GM04503 (cell line): Measurements from ENCODE around the gene SOX21.

Experiments
- DNase-seq: peaks from one replicate; pipeline ENCODE4 v3.0.0-alpha.2; 2012; ENCODE audit warnings: low read depth

Gene SOX21

GRCh38 chr13:94709001-94709834, 3.1 kb downstream of the SOX21 start:
- no peak for DNase-seq

DNA sequence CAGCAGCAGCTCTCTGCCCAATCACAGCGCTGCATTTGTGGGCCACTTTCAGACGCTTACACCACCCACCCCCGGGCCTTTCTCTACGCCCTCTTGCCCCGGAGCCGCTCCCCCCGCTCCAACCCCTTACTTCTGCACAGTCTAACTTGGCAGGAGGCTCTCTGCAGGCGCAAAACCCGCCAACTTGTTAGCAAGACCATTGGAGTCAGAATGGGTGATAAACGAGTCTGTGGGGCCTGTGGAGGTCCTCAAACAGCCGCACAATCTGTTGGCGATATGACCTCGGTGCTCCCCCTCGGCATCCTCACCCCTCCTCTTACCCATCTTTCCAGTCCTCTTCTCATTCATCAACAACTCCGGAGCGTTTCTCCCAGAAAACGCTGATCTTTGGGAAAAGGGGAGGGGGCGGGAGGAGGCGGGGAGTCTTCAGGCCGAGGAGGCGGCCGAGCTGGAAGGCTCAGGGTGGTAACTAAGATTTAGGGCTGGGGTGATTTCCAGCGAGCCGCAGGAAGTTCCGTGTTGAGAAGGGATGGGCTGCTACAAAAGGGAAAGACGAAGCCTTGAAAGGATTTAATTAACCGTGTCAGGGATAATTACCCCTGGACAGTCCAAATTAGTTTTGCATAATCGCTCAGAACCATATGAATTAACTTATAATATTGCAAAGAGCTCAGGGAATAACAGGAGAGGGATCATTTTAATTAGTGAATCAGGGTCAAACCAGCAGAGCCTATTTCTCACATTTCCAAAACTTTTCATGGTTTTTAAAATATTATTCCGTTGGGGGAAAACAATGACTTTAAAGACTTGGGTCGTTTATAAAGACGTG, 4.1 kb downstream of the SOX21 start:
- no peak for DNase-seq

DNA sequence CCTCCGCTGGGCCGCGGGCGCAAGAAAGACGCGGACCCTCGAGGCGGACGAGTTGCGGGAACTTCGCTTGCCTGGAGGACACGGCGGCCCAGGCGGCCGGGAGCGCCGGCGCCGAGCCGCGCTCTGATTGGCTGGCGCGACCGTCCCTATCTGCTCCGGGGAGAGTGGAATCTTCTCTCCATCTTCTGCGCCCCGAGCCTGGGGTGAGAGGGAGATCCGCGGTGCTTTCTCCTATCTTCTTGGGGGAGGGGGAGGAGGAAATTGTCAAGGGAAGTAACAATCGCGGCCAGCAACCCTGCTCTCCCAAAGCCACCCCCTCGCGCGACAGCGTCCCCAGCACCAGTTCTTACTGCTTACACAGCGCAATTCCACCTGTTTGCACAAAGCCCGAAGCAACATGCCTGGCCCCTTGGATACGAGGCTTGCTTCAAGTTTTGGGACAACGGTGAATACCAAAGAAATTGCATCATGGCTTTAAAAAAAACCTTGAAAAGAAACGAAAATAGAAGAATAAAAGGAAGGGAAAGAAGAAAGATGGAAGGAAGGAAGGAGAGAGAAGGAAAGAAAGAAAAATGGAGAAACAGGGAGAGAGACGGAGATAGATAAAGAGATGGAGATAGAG, 4.8 kb downstream of the SOX21 start:
- no peak for DNase-seq

GRCh38 chr13:94706843-94707399, 5.4 kb downstream of the SOX21 start:
- DNase-seq = no peak

- DNase-seq = no peak
Measured at GRCh38 chr13:94706101-94706842, 6.1 kb downstream of the SOX21 start.

DNA sequence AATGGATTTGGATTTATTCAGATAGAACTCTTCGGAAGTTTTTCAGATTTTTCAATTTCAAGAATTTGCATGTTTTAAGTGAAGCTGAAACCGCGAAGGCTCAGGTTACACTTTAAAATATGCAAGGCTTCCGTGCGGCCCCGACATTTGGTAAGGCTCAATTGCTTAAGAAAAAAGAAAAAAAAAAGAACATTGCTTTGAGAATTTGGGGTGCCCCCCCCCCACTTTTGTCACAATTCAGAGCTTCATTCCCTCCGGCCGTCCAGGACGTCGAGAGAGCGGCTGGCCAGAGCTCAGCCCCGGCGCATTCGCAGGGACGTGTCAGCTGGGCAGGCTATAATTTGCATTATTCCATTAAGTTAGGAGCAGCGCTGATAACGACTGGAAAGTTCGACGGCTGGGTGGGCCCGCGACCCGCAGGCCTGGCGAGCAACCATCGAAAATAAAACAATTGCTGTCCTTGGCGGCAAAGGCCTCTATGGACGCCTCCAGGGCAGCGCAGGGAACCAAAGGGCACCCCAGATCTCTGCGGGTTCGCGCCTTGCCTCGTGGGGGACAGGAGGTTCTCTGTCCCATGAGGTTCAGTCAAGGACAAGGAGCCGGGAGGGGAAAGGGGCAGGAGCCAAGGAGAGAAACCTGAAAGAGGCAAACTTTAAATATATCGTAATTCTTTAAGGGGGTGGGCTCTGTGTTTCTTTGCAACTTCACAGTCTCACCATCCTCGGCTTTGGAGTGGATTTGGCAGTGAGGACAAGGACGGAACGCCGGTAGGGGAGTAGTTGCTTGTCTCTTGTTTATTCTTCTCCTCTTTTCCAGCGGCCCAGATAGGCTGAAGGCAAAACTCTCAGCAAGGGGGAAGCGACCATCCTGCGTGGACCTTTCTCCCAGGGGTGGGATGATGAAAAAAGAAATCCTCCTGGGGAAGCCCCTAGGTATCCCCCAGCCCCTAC, 7.0 kb downstream of the SOX21 start:
- DNase-seq = no peak

GRCh38 chr13:94704377-94705080, 7.8 kb downstream of the SOX21 start:
- DNase-seq = no peak

GRCh38 chr13:94703721-94704314, 8.5 kb downstream of the SOX21 start:
- no peak for DNase-seq

GRCh38 chr13:94703271-94703670, 9.1 kb downstream of the SOX21 start:
- no peak for DNase-seq

DNA sequence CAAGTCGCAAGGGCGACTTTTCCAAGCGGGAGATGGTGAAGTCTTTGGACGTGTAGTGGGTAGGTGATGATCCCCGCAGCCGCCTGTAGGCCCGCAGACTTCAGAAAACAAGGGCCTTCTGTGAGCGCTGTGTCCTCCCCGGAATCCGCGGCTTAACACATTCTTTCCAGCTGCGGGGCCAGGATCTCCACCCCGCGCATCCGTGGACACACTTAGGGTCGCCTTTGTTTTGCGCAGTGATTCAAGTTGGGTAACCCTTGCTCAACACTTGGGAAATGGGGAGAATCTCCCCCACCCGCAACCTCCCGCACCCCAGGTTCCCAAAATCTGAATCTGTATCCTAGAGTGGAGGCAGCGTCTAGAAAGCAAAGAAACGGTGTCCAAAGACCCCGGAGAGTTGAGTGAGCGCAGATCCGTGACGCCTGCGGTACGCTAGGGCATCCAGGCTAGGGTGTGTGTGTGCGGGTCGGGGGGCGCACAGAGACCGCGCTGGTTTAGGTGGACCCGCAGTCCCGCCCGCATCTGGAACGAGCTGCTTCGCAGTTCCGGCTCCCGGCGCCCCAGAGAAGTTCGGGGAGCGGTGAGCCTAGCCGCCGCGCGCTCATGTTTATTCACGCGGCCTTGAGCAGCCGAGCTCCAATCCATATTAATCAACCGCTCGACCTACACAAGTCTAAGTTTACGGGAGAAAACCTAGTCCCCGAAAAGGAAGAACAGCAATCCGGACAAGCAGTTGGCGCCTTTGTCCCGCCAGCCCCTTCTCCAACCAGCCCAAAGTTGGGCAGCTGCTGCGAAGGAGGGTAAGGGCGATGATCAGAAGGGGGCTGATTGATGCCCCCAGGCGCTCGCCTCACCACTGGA, 9.9 kb downstream of the SOX21 start:
- DNase-seq = no peak

DNA sequence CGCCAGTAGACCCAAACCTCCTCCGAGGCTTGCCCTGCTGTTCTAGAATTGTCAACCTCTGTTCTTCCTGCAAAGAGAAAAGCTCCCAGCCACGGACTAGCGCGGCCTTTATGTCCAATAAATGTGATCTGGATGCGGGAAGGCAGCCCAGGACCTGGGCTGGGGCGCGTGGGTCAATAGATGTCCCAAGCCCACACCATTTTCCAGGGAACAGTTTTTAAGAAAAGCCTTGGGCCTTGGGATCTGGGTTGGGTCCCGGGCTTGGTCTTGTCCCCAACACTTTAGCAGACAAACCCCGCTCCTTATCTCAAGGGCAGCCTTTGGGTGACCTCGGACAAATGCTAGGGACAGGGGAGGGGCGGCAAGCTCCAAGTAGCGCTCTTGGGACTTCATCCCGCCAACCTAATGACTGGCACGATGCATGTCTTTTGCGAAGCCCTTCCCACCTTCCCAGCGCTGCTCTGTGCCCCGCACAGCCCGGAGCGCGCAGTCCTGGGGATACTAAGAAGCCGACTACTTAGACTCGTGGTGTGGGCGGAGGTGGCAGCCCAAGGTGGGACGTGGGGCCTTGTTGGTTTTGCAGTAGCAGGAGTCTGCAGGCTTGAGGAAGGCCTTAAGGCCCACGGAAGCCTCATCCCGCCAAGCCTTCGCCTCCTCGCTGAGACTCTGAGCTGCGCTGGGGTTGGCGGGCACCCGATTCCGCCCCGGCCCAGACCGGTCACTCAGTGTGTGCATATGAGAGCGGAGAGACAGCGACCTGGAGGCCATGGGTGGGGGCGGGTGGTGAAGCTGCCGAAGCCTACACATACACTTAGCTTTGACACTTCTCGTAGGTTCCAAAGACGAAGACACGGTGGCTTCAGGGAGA, 10.8 kb downstream of the SOX21 start:
- no peak for DNase-seq

- no peak for DNase-seq
Measured at GRCh38 chr13:94700536-94700935, 11.8 kb downstream of the SOX21 start.

DNA sequence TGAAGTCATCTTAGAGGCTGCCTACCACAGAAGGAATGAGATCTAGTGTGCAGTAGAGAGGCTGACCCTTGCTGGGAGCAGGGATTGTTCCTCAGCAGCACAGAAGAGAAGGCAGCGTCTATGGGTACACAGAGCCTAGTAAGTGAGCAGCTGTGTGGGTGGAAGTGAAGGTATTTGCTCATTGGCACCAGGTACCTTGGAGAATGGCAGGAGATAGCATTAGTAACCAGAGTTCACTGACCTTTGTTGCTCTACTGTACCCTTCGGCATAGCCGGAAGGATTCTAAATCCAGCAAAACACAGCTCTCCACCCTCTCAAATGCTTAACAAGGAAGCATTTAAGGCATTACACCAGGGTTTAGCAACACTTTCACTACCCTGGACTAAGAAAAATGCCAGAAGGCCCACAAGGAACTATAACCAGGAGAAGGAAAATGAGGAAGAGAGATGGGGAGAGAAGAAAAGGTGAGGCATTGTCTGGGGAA, 12.3 kb downstream of the SOX21 start:
- no peak for DNase-seq

DNA sequence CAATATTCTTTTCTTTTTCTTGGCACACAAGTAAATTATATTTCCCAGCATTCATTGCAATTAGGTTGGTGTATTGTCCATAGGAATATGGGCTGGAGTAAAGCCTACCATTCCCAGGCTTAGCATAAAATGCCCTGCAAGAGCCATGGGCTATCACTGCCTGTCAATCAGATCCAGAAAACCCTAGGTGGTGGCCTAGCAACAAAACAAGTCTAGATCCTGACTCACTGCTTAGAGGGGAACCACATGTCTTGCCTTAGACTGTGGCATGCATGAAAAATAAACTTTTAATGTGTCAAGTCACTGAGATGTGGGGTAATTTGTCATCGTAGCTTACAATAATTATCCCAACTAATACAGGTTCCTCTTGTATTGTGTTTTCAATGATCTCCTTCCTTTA, 16.2 kb downstream of the SOX21 start:
- DNase-seq = no peak

- no peak for DNase-seq
Measured at GRCh38 chr13:94692030-94692429, 20.3 kb downstream of the SOX21 start.

DNA sequence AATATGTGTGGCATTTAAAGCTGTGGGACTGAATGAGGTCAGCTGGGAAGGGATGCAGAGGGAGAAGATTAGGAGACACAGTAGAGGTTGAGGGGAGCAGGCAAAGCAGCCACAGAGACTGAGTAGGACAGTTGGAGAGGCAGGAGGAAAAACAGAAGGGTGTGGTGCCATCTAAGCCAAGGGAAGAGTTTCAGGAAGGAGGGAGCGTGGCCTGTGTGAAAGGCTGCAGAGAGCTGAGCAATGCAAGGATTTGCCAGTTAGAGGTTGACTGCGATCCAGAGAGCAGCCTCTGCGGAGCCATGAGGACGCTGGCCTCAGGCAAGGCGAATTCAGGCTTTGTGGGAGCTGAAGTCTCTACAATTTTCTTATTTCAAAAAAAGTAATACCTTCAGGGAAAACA, 28.9 kb downstream of the SOX21 start:
- no peak for DNase-seq

DNA sequence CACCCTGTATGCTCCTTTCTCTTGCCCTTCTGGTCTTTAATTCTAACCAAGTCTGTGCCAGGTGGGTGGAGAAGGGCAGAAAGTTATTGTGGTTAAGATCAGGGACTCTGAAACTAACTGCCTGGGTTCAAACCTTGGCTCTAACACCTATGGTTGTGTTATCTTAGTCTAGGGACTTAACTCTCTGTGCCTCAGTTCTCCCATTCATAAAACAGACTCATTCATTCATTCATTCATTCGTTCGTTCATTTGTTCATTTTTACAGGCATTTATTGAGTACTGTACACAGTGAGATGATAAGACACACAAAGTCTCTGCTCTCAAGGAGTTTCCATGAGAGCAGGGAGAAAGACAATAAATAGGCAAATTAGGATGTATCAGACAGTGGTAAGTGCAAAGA, 30.1 kb downstream of the SOX21 start:
- no peak for DNase-seq
